ENCODE data around the gene SHCBP1.

DNA sequence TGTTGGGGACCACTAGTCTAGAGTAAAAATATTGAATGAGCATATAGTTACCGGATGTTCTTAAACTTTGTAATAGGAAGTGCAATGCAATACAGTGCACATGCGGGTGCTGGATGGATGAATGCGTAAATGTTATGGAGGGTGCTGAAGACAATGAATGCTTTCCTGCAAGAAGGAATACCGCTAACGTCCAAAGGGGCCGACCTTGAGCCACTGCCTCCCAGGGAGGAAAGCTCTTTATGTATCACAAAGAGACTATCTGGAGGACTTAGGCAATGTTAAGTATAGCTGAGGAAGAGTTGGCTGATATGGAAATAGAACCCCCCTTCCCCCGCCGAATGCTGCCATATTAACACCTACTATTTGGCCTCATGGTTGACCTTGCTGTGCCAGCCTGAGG is 27.5 kb upstream of the SHCBP1 start:
- TF ChIP-seq POLR2AphosphoS5 (IDR thresholded peaks at IDR 0.05; ENCODE audit: low read depth, low read length) = no peak
- TF ChIP-seq POLR2A (IDR thresholded peaks at IDR 0.05; ENCODE audit: low read depth, low read length) = no peak
- no peak for TF ChIP-seq PAX5 (IDR thresholded peaks at IDR 0.05; ENCODE audit: insufficient read depth, low read length, severe bottlenecking)
- no peak for TF ChIP-seq SPI1 (IDR thresholded peaks at IDR 0.05; ENCODE audit: low read depth, low read length)
- no peak for TF ChIP-seq TAF1 (IDR thresholded peaks at IDR 0.05; ENCODE audit: low read depth, low read length)
- TF ChIP-seq POU2F2 (IDR thresholded peaks at IDR 0.05; ENCODE audit: low read depth, low read length) = no peak

All from GM12891 (cell line).